ENCODE results near the gene TNKS2. TPM values are rescaled to one million over a fixed set of nuclear protein-coding genes. Genes with fewer than 3 reads are reported as not detected.
"Not testable (repeated sequence)": the region's sequence is repeated elsewhere in the genome, so short reads cannot be mapped to it uniquely, and the experiment has no call there.

The TNKS2 gene
- 10 to 100 TPM; 33.8 to 36.3 TPM for total RNA-seq

DNA sequence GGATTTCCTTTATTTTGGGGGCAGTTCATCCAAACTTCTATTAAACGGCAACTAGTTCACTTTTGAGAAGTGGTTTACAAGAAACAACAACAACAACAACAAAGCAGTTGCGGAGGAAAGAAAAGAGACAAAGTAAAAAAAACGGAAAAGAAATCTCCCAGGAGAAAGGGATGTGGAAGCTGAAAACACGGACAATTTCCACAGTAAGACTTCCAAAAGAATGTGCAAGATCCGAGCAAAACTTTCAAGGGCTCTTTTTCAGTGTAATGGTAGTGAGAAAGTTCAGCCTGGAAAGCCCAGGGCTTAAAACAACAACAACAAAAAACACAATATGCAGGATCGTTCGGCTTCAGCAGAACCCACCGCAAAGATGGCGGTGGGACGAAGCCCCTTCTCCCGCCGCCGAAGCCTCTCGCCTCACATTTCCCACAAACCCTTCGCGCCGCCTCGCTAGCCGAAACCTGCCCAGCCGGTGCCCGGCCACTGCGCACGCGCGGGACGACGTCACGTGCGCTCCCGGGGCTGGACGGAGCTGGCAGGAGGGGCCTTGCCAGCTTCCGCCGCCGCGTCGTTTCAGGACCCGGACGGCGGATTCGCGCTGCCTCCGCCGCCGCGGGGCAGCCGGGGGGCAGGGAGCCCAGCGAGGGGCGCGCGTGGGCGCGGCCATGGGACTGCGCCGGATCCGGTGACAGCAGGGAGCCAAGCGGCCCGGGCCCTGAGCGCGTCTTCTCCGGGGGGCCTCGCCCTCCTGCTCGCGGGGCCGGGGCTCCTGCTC is at the start of gene TNKS2:
Gene TNKS2 (plus strand): TSS at position 553 of the 775 bp plus-strand sequence. CDS start 265 bp downstream, outside the sequence.
- CTCF ChIA-PET, result interaction anchor here (1.1 to 1.5 kb wide), 4 partner anchors 10 to 127 kb away, joined by 3 to 5 read pairs (median 3); no protein-coding TSS in a partner anchor
- H3K27ac Mint-ChIP-seq, result peak within 1 kb of the TSS; percentile 99
- peak; percentile 93 for DNase-seq
- POLR2A ChIA-PET, result interaction anchor here (0.6 to 0.7 kb wide), 3 partner anchors 111 to 410 kb away, joined by 3 to 8 read pairs (median 3); partner anchors contain the start of gene FGFBP3
- H3K4me3 Mint-ChIP-seq, result peak within 1 kb of the TSS; percentile 98
- H3K36me3 Mint-ChIP-seq (ENCODE audit: low read depth), result peaks cover 36% of the 10 kb centered on the region
- no peaks in the 10 kb centered on the region for H3K9me3 Mint-ChIP-seq
- H3K4me1 Mint-ChIP-seq, result peaks cover 53% of the 10 kb centered on the region
- no peaks in the 10 kb centered on the region for H3K27me3 Mint-ChIP-seq

DNA sequence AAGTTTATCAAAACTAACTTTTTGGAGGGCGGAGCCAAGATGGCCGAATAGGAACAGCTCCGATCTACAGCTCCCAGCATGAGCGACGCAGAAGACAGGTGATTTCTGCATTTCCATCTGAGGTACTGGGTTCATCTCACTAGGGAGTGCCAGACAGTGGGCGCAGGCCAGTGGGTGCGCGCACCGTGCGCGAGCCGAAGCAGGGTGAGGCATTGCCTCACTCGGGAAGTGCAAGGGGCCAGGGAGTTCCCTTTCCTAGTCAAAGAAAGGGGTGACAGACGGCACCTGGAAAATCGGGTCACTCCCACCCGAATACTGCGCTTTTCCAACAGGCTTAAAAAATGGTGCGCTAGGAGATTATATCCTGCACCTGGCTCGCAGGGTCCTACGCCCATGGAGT is 48.6 kb upstream of the TNKS2 start:
- H3K9me3 Mint-ChIP-seq; H3K27ac Mint-ChIP-seq; H3K36me3 Mint-ChIP-seq (ENCODE audit: low read depth); CTCF ChIA-PET; DNase-seq; H3K4me1 Mint-ChIP-seq; POLR2A ChIA-PET; H3K4me3 Mint-ChIP-seq: not testable (repeated sequence)
- H3K27me3 Mint-ChIP-seq, result peaks cover 26% of the 10 kb centered on the region

- H3K4me1 Mint-ChIP-seq, result peaks cover 2% of the 10 kb centered on the region
- POLR2A ChIA-PET, result no interaction called here
- H3K36me3 Mint-ChIP-seq (ENCODE audit: low read depth), result no peaks in the 10 kb centered on the region
- no peaks in the 10 kb centered on the region for H3K9me3 Mint-ChIP-seq
- CTCF ChIA-PET, result interaction anchor here (0.6 kb wide), 1 partner anchor 11 kb away, joined by 4 read pairs; no protein-coding TSS in a partner anchor
- H3K27ac Mint-ChIP-seq, result no peak overlapping the region
- DNase-seq, result no peak
- no peak overlapping the region for H3K4me3 Mint-ChIP-seq
- H3K27me3 Mint-ChIP-seq, result peaks cover 37% of the 10 kb centered on the region
Observed at GRCh38 chr10:91756286-91756685, 41.9 kb upstream of the TNKS2 start.

GRCh38 chr10:91758303-91759146 is 39.7 kb upstream of the TNKS2 start:
- Mint-ChIP-seq H3K4me3 (no peak overlapping the region), H3K4me1 (peaks cover 10% of the 10 kb centered on the region), H3K9me3 (no peaks in the 10 kb centered on the region), H3K36me3 (ENCODE audit: low read depth) (no peaks in the 10 kb centered on the region), H3K27me3 (peaks cover 49% of the 10 kb centered on the region), H3K27ac (no peak overlapping the region)
- ChIA-PET CTCF (interaction anchor here (1.0 to 1.9 kb wide), 4 partner anchors 12 to 165 kb away, joined by 3 to 6 read pairs (median 5); partner anchors contain the start of gene BTAF1), POLR2A (no interaction called here)
- peak; percentile 15 for DNase-seq

- DNase-seq, result no peak
- Mint-ChIP-seq H3K27ac (no peak overlapping the region), H3K4me1 (peaks cover 10% of the 10 kb centered on the region), H3K9me3 (no peaks in the 10 kb centered on the region), H3K4me3 (no peak overlapping the region), H3K27me3 (peaks cover 48% of the 10 kb centered on the region), H3K36me3 (ENCODE audit: low read depth) (no peaks in the 10 kb centered on the region)
- ChIA-PET CTCF (interaction anchor here (1.9 kb wide), 1 partner anchor 37 kb away, joined by 5 read pairs; no protein-coding TSS in a partner anchor), POLR2A (no interaction called here)
Observed at GRCh38 chr10:91759581-91759986, 38.6 kb upstream of the TNKS2 start.

GRCh38 chr10:91761721-91762120 is 36.5 kb upstream of the TNKS2 start:
- Mint-ChIP-seq H3K27me3 (peaks cover 37% of the 10 kb centered on the region), H3K27ac (no peak overlapping the region), H3K36me3 (ENCODE audit: low read depth) (no peaks in the 10 kb centered on the region), H3K4me3 (no peak overlapping the region), H3K4me1 (peaks cover 10% of the 10 kb centered on the region), H3K9me3 (no peaks in the 10 kb centered on the region)
- DNase-seq, result no peak
- ChIA-PET POLR2A (no interaction called here), CTCF (interaction anchor here (1.2 kb wide), 1 partner anchor 157 kb away, joined by 6 read pairs; no protein-coding TSS in a partner anchor)

GRCh38 chr10:91762878-91763277 is 35.3 kb upstream of the TNKS2 start:
- Mint-ChIP-seq H3K4me3 (no peak overlapping the region), H3K9me3 (no peaks in the 10 kb centered on the region), H3K36me3 (ENCODE audit: low read depth) (no peaks in the 10 kb centered on the region), H3K4me1 (peaks cover 10% of the 10 kb centered on the region), H3K27ac (no peak overlapping the region), H3K27me3 (peaks cover 27% of the 10 kb centered on the region)
- ChIA-PET POLR2A (no interaction called here), CTCF (no interaction called here)
- no peak for DNase-seq

DNA sequence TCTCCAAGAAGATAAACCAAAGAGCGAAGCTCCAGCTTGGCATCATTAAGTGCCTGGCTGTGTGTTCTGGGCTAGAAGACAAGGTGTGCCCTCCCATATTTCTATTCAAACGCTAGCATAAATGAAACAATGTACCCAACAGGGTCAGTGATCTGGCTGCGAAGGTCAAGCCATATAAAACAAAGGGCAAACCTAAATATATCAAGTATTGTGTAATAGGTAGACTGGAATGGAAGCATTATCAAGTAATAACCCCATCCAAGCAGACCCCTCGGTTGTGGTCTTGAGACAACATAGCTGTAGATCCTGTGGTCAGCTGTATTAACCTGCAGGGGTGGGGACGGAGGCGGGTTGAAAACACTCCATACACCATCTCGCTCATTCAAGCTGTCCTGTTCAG is 31.6 kb upstream of the TNKS2 start:
- H3K36me3 Mint-ChIP-seq (ENCODE audit: low read depth), result no peaks in the 10 kb centered on the region
- peaks cover 24% of the 10 kb centered on the region for H3K27me3 Mint-ChIP-seq
- ChIA-PET CTCF (no interaction called here), POLR2A (no interaction called here)
- H3K4me1 Mint-ChIP-seq, result peaks cover 4% of the 10 kb centered on the region
- H3K27ac Mint-ChIP-seq, result no peak overlapping the region
- no peaks in the 10 kb centered on the region for H3K9me3 Mint-ChIP-seq
- DNase-seq, result no peak
- no peak overlapping the region for H3K4me3 Mint-ChIP-seq

GRCh38 chr10:91768123-91768522 is 30.1 kb upstream of the TNKS2 start:
- ChIA-PET POLR2A (no interaction called here), CTCF (interaction anchor here (0.8 to 0.9 kb wide), 2 partner anchors 12 to 28 kb away, joined by 3 to 4 read pairs; no protein-coding TSS in a partner anchor)
- Mint-ChIP-seq H3K4me3 (no peak overlapping the region), H3K36me3 (ENCODE audit: low read depth) (no peaks in the 10 kb centered on the region), H3K27me3 (peaks cover 15% of the 10 kb centered on the region), H3K9me3 (no peaks in the 10 kb centered on the region), H3K27ac (no peak overlapping the region), H3K4me1 (no peaks in the 10 kb centered on the region)
- no peak for DNase-seq

DNA sequence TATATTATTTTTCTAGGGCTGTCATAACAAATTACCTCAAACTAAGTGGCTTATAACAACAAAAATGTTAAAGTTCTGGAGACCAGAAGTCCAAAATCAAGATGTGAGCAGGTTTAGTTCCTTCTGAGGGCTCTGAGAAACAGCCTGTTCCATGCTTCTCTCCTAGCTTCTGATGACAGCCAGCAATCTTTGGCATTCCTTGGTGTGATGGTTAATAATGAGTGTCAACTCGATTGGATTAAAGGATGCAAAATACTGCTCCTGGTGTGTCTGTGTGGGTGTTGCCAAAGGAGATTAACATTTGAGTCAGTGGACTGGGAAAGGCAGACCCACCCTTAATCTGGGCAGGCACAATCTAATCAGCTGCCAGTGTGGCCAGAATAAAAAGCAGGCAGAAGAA is 26.3 kb upstream of the TNKS2 start:
- ChIA-PET CTCF (no interaction called here), POLR2A (no interaction called here)
- Mint-ChIP-seq H3K9me3 (no peaks in the 10 kb centered on the region), H3K27ac (no peak overlapping the region), H3K4me1 (no peaks in the 10 kb centered on the region), H3K4me3 (no peak overlapping the region), H3K27me3 (peaks cover 18% of the 10 kb centered on the region), H3K36me3 (ENCODE audit: low read depth) (no peaks in the 10 kb centered on the region)
- no peak for DNase-seq

GRCh38 chr10:91772461-91772860 is 25.8 kb upstream of the TNKS2 start:
- H3K36me3 Mint-ChIP-seq (ENCODE audit: low read depth), result no peaks in the 10 kb centered on the region
- DNase-seq, result no peak
- H3K9me3 Mint-ChIP-seq, result no peaks in the 10 kb centered on the region
- no peaks in the 10 kb centered on the region for H3K4me1 Mint-ChIP-seq
- POLR2A ChIA-PET, result no interaction called here
- CTCF ChIA-PET, result no interaction called here
- no peak overlapping the region for H3K4me3 Mint-ChIP-seq
- H3K27me3 Mint-ChIP-seq, result peaks cover 18% of the 10 kb centered on the region
- H3K27ac Mint-ChIP-seq, result no peak overlapping the region

- Mint-ChIP-seq H3K9me3 (no peaks in the 10 kb centered on the region), H3K27ac (no peak overlapping the region), H3K27me3 (peaks cover 18% of the 10 kb centered on the region), H3K4me3 (no peak overlapping the region), H3K4me1 (no peaks in the 10 kb centered on the region), H3K36me3 (ENCODE audit: low read depth) (no peaks in the 10 kb centered on the region)
- DNase-seq, result no peak
- CTCF ChIA-PET, result no interaction called here
- POLR2A ChIA-PET, result no interaction called here
Observed at GRCh38 chr10:91772869-91773268, 25.4 kb upstream of the TNKS2 start.

DNA sequence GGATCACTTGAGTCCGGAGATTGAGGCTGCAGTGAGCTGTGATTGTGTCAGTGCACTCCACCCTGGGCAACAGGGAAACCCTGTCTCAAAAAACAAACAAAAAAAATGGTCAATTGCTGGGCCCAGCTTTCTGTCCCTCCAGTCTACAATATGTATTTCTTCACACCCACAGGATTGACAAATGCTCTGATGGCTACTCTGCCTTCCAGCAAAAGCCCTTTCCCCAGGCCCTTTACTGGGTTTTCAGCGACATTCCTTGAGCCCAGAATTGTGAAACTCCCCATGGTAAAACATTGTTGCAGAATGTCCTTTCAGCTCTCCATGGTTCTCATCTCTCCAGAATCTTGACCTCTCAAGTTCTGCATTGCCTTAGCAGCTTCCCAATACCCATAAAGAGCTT is 23.7 kb upstream of the TNKS2 start:
- no peak for DNase-seq
- H3K27me3 Mint-ChIP-seq, result peaks cover 15% of the 10 kb centered on the region
- no peaks in the 10 kb centered on the region for H3K9me3 Mint-ChIP-seq
- CTCF ChIA-PET, result no interaction called here
- no peaks in the 10 kb centered on the region for H3K36me3 Mint-ChIP-seq (ENCODE audit: low read depth)
- H3K4me3 Mint-ChIP-seq, result no peak overlapping the region
- no peaks in the 10 kb centered on the region for H3K4me1 Mint-ChIP-seq
- POLR2A ChIA-PET, result no interaction called here
- H3K27ac Mint-ChIP-seq, result no peak overlapping the region

Measured in activated CD4-positive, alpha-beta T cell treated with anti-CD3 and anti-CD28 coated beads, Interleukin-2, amount 10 ng/mL, durations not matched to agents 7 days and 5 days (primary cell).